ENCODE results near the gene ASIC1. TPM values are rescaled to one million over a fixed set of nuclear protein-coding genes. Genes with fewer than 3 reads are reported as not detected.

The ASIC1 gene
- total RNA-seq, 2 experiments from 2014 or later = 31.3 to 33.3 TPM

DNA sequence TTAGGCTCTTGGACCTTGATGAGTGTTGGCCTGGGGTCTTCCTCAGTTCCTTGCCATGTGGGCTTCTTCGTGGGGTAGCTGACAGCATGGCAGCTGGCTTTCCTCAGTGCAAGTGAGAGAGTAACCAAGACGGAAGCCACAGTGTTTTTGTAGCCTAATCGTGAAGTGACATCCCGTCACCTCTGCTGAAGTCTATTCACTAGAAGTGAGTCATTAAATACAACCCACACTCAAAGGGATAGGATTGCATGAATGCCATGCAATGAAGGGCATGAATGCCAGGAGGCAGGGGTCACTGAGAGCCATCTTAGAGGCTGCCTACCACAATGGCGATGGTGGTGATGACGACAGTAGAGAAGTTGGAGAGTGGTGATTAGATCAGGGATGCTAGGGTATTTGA, 13.5 kb upstream of the ASIC1 start:
- POLR2A ChIA-PET = no interaction called here
- H3K27me3 Mint-ChIP-seq = peaks cover 13% of the 10 kb centered on the region
- no peak overlapping the region for H3K4me3 Mint-ChIP-seq
- peak overlapping the region; percentile 61 for H3K27ac Mint-ChIP-seq
- H3K36me3 Mint-ChIP-seq = no peaks in the 10 kb centered on the region
- no peak for ATAC-seq (ENCODE audit: low read depth)
- no peak for DNase-seq
- H3K4me1 Mint-ChIP-seq = peaks cover 5% of the 10 kb centered on the region
- H3K9me3 Mint-ChIP-seq = no peaks in the 10 kb centered on the region

DNA sequence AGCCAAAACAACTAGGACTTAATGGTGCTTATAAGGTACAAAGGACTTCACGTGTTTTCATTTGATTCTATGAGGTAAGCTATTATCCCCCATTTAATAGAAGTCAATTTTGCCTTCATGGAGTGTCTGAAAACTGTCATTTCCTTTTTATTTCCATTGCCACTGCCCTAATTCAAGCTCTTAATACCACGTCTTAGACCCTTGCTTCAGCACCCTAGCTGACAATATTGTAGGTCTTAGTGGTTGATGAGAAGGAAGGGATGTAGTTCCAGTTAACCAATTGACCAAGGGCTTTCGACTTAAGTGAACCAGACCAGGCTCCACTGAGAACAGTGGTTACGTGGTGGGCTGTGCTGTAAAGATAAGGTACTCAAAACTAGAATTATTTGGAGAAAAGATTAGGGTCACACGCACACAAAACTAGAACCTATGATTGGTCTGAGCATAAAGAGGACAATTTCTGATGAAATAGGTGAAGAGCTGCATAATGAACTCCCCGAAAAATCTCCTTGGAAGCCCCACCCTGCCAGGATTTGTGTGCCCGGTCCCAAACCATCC, 9.6 kb upstream of the ASIC1 start:
- H3K4me3 Mint-ChIP-seq = no peak overlapping the region
- DNase-seq = no peak
- H3K27me3 Mint-ChIP-seq = peaks cover 44% of the 10 kb centered on the region
- POLR2A ChIA-PET = no interaction called here
- peaks cover 3% of the 10 kb centered on the region for H3K4me1 Mint-ChIP-seq
- H3K27ac Mint-ChIP-seq = no peak overlapping the region
- H3K9me3 Mint-ChIP-seq = no peaks in the 10 kb centered on the region
- ATAC-seq (ENCODE audit: low read depth) = no peak
- peaks cover 1% of the 10 kb centered on the region for H3K36me3 Mint-ChIP-seq

- H3K36me3 Mint-ChIP-seq = peaks cover 1% of the 10 kb centered on the region
- peaks cover 48% of the 10 kb centered on the region for H3K27me3 Mint-ChIP-seq
- peaks cover 3% of the 10 kb centered on the region for H3K4me1 Mint-ChIP-seq
- DNase-seq = no peak
- no peaks in the 10 kb centered on the region for H3K9me3 Mint-ChIP-seq
- ATAC-seq (ENCODE audit: low read depth) = no peak
- H3K27ac Mint-ChIP-seq = no peak overlapping the region
- no peak overlapping the region for H3K4me3 Mint-ChIP-seq
- POLR2A ChIA-PET = interaction anchor here (0.6 to 0.8 kb wide), 4 partner anchors 10 to 80 kb away, joined by 3 to 4 read pairs (median 4); no protein-coding TSS in a partner anchor
These were observed 7.9 kb upstream of the ASIC1 start for GRCh38 chr12:50049254-50050118.

DNA sequence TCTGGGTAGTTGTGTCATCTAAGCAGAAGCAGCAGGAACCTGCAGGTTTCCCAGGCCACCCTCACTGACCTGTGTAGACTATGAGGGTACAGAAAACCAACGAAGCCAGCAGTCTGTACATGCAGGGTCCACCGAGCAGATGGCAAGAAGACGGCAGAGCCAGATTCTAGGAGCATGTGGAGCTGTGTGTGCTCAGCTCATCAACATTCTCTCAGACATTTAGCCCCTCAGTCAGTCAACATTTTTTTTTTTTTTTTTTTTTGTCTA, 7.3 kb upstream of the ASIC1 start:
- peaks cover 1% of the 10 kb centered on the region for H3K36me3 Mint-ChIP-seq
- no peak for DNase-seq
- H3K27me3 Mint-ChIP-seq = peaks cover 46% of the 10 kb centered on the region
- H3K27ac Mint-ChIP-seq = no peak overlapping the region
- no peak for ATAC-seq (ENCODE audit: low read depth)
- no peak overlapping the region for H3K4me3 Mint-ChIP-seq
- H3K4me1 Mint-ChIP-seq = peaks cover 3% of the 10 kb centered on the region
- POLR2A ChIA-PET = interaction anchor here (0.6 to 0.8 kb wide), 3 partner anchors 16 to 80 kb away, joined by 3 to 4 read pairs (median 3); no protein-coding TSS in a partner anchor
- H3K9me3 Mint-ChIP-seq = no peaks in the 10 kb centered on the region

- H3K4me3 Mint-ChIP-seq = peak overlapping the region; percentile 35
These were observed 6.8 kb upstream of the ASIC1 start for GRCh38 chr12:50050410-50051098.

GRCh38 chr12:50051101-50051806, 6.1 kb upstream of the ASIC1 start:
- DNase-seq = no peak
- Mint-ChIP-seq H3K27me3 (peaks cover 46% of the 10 kb centered on the region), H3K4me1 (peaks cover 11% of the 10 kb centered on the region), H3K36me3 (peaks cover 1% of the 10 kb centered on the region), H3K27ac (no peak overlapping the region), H3K9me3 (no peaks in the 10 kb centered on the region), H3K4me3 (no peak overlapping the region)
- no peak for ATAC-seq (ENCODE audit: low read depth)
- POLR2A ChIA-PET = interaction anchor here (0.6 kb wide), 1 partner anchor 41 kb away, joined by 4 read pairs; no protein-coding TSS in a partner anchor

More at GRCh38 chr12:50050410-50051098, 6.8 kb upstream of the ASIC1 start:
- no peak for DNase-seq
- Mint-ChIP-seq H3K27ac (no peak overlapping the region), H3K4me1 (peaks cover 4% of the 10 kb centered on the region), H3K27me3 (peaks cover 46% of the 10 kb centered on the region), H3K36me3 (peaks cover 1% of the 10 kb centered on the region), H3K9me3 (no peaks in the 10 kb centered on the region)
- POLR2A ChIA-PET = interaction anchor here (0.6 to 0.8 kb wide), 3 partner anchors 16 to 81 kb away, joined by 3 to 4 read pairs (median 4); no protein-coding TSS in a partner anchor
- no peak for ATAC-seq (ENCODE audit: low read depth)

GRCh38 chr12:50052544-50052943, 4.9 kb upstream of the ASIC1 start:
- ATAC-seq (ENCODE audit: low read depth) (no peak), DNase-seq (no peak)
- H3K36me3 Mint-ChIP-seq = peaks cover 1% of the 10 kb centered on the region
- POLR2A ChIA-PET = no interaction called here
- H3K27ac Mint-ChIP-seq = no peak overlapping the region
- no peaks in the 10 kb centered on the region for H3K9me3 Mint-ChIP-seq
- H3K4me3 Mint-ChIP-seq = no peak overlapping the region
- H3K27me3 Mint-ChIP-seq = peaks cover 48% of the 10 kb centered on the region
- peaks cover 18% of the 10 kb centered on the region for H3K4me1 Mint-ChIP-seq

- H3K27me3 Mint-ChIP-seq = peaks cover 48% of the 10 kb centered on the region
- no peak for DNase-seq
- no peaks in the 10 kb centered on the region for H3K9me3 Mint-ChIP-seq
- POLR2A ChIA-PET = no interaction called here
- H3K36me3 Mint-ChIP-seq = peaks cover 1% of the 10 kb centered on the region
- H3K4me1 Mint-ChIP-seq = peaks cover 18% of the 10 kb centered on the region
- no peak overlapping the region for H3K4me3 Mint-ChIP-seq
- H3K27ac Mint-ChIP-seq = no peak overlapping the region
- no peak for ATAC-seq (ENCODE audit: low read depth)
These were observed 4.4 kb upstream of the ASIC1 start for GRCh38 chr12:50052964-50053363.

- DNase-seq (no peak), ATAC-seq (ENCODE audit: low read depth) (no peak)
- POLR2A ChIA-PET = no interaction called here
- H3K9me3 Mint-ChIP-seq = no peaks in the 10 kb centered on the region
- peaks cover 46% of the 10 kb centered on the region for H3K27me3 Mint-ChIP-seq
- no peak overlapping the region for H3K27ac Mint-ChIP-seq
- peaks cover 22% of the 10 kb centered on the region for H3K4me1 Mint-ChIP-seq
- H3K36me3 Mint-ChIP-seq = peaks cover 1% of the 10 kb centered on the region
- H3K4me3 Mint-ChIP-seq = no peak overlapping the region
These were observed 3.8 kb upstream of the ASIC1 start for GRCh38 chr12:50053583-50053982.

DNA sequence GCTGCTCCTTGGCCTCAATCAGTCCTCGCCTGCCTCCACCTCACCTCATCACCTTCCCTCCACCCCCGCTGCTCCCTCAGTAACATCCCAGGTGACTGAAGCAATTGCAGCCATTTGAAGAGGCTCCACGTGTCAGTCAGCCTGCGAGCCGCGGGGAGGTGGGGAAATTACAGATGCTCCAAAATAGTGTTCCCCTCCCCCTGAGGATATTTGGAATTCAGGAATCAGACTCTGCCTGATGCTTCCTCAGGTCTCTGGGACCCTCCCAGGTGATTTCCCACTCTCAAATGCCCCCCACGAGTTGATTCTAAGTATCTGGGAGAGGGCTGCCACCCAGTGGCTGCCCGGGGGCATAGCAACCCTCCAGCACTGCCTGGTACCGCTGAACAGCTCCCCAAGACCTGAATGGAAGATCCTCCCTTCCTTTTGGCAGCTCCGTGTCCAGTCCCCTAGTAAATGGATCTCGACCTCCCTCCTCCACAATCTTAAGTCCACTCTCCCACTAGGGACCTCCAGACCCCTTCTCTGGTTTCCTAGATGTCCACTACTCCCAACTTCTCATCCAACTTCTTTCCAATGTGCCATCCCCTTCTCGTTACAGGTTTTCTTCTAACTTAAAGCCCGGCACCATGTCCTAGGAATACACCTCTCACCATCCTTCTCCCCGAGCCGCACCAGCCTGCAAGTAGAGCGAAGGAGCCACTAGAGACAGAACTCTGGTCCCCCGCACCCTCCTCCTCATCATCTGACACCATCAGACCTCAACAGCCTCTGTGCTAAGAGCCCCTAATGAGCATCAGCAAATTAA, 1.4 kb upstream of the ASIC1 start:
- Mint-ChIP-seq H3K4me1 (peaks cover 44% of the 10 kb centered on the region), H3K27ac (no peak overlapping the region), H3K4me3 (peak overlapping the region; percentile 21), H3K36me3 (peaks cover 1% of the 10 kb centered on the region), H3K27me3 (peaks cover 26% of the 10 kb centered on the region), H3K9me3 (no peaks in the 10 kb centered on the region)
- DNase-seq (peak; percentile 72), ATAC-seq (ENCODE audit: low read depth) (no peak)
- POLR2A ChIA-PET = interaction anchor here (1.1 to 1.8 kb wide), 4 partner anchors 16 to 89 kb away, joined by 4 to 7 read pairs (median 6); partner anchors contain the start of gene SMARCD1

- Mint-ChIP-seq H3K36me3 (peaks cover 7% of the 10 kb centered on the region), H3K4me3 (peak overlapping the region; percentile 88), H3K27me3 (peaks cover 20% of the 10 kb centered on the region), H3K9me3 (no peaks in the 10 kb centered on the region), H3K4me1 (peaks cover 49% of the 10 kb centered on the region), H3K27ac (peak overlapping the region; percentile 84)
- POLR2A ChIA-PET = interaction anchor here (1.1 to 1.8 kb wide), 4 partner anchors 17 to 89 kb away, joined by 4 to 7 read pairs (median 6); partner anchors contain the start of gene SMARCD1
- ATAC-seq (ENCODE audit: low read depth) (no peak), DNase-seq (no peak)
These were observed 788 bp upstream of the ASIC1 start for GRCh38 chr12:50056639-50056976.

DNA sequence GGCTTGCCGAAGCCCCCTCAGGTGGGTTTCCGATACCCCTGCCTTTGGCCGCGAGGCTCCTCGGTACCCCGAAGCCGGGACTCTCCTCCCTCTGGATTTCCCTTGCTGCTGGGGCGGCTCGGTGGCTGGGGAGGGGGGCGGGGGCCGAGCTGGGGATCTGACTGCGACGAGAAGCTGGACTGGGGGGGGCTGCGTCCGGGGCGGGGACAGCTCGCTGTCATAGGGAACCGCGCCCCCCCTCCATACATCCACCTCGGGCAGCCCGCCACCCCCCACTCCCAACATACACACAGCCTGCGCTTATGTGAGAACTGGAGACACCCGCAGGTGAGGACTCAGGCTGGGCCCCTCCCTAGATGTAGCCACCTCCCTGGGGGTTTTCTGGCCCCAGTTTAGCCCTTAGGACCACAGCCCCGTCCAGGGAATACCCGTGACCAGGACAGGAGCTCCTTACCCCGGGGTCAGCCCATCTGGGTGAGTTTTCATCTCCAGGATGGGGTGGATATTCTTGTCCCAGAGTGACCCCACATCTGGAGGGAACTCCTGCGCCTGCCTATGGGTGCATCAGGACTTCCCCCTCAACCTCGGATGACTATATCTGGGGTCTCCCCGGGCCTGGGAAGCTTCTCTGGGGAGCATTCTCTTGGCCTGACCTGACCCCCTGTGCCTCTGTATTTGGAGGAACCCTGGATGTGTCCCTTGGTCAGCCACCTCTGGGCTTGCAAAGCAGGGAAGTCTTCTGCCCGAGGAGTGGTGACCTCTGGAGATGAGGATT, 687 bp downstream of the ASIC1 start:
- Mint-ChIP-seq H3K27ac (peak overlapping the region; percentile 91), H3K4me3 (peak overlapping the region; percentile 78), H3K9me3 (no peaks in the 10 kb centered on the region), H3K4me1 (peaks cover 59% of the 10 kb centered on the region), H3K36me3 (peaks cover 14% of the 10 kb centered on the region), H3K27me3 (peaks cover 7% of the 10 kb centered on the region)
- ATAC-seq (ENCODE audit: low read depth) (no peak), DNase-seq (peak; percentile 51)
- POLR2A ChIA-PET = interaction anchor here (0.5 to 2.8 kb wide), 9 partner anchors 11 to 317 kb away, joined by 3 to 17 read pairs (median 4); partner anchors contain the start of genes CERS5, RACGAP1 and TMBIM6

All from activated naive CD8-positive, alpha-beta T cell treated with anti-CD3 and anti-CD28 coated beads, Interleukin-2, amount 10 ng/mL, durations not matched to agents 7 days and 5 days (primary cell).